Measurements from ENCODE around the gene TLE2. TPM values are rescaled to one million over a fixed set of nuclear protein-coding genes. Genes with fewer than 3 reads are reported as not detected.

Gene TLE2
- total RNA-seq, 1 experiment from 2014 or later: 3.0 TPM

DNA sequence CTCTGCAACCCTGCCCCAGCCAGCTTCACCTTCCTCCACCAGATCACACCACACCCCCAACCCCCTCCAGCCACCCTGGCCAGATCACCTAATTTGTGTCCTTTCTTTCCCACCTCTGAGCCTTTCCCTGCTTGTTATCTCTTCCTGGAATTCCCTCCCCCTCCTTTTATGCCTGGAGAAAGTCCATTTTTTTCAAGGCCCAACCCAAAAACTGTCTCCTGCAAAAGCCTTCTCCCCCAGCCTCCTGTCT, 5.3 kb upstream of the TLE2 start:
- H3K4me1 Mint-ChIP-seq (ENCODE audit: insufficient read depth, unreplicated experiment): peaks cover 28% of the 10 kb centered on the region
- CTCF ChIA-PET: interaction anchor here (1.1 kb wide), 1 partner anchor 78 kb away, joined by 4 read pairs; no protein-coding TSS in a partner anchor

GRCh38 chr19:3033595-3034405, 4.7 kb upstream of the TLE2 start:
- no TSS peak for BruUV-seq (replicated peaks)
- peaks cover 28% of the 10 kb centered on the region for H3K4me1 Mint-ChIP-seq (ENCODE audit: insufficient read depth, unreplicated experiment)
- peak overlapping the region; percentile 84 for H3K4me3 Mint-ChIP-seq (ENCODE audit: unreplicated experiment)
- H3K27ac Mint-ChIP-seq (ENCODE audit: low read depth, unreplicated experiment): no peak overlapping the region
- H3K9me3 Mint-ChIP-seq (ENCODE audit: unreplicated experiment): no peaks in the 10 kb centered on the region
- no peaks in the 10 kb centered on the region for H3K36me3 Mint-ChIP-seq (ENCODE audit: insufficient read depth, unreplicated experiment)
- ChIA-PET CTCF (interaction anchor here (1.1 kb wide), 1 partner anchor 78 kb away, joined by 4 read pairs; no protein-coding TSS in a partner anchor), POLR2A (no interaction called here)
- no peaks in the 10 kb centered on the region for H3K27me3 Mint-ChIP-seq (ENCODE audit: insufficient read depth, unreplicated experiment)
- TF ChIP-seq CTCF (IDR thresholded peaks at IDR 0.05; ENCODE audit: unreplicated experiment): no peak
- DNase-seq (ENCODE audit: unreplicated experiment): no peak
- intact Hi-C loops (cut with micrococcal nuclease): loop anchor here (10.0 kb wide), 1 partner anchor 59 kb away; the partner anchor contains the start of gene TLE6

More for the DNA sequence above, 5.3 kb upstream of the TLE2 start:
- no peaks in the 10 kb centered on the region for H3K9me3 Mint-ChIP-seq (ENCODE audit: unreplicated experiment)
- no peak for TF ChIP-seq CTCF (IDR thresholded peaks at IDR 0.05; ENCODE audit: unreplicated experiment)
- no peaks in the 10 kb centered on the region for H3K27me3 Mint-ChIP-seq (ENCODE audit: insufficient read depth, unreplicated experiment)
- no peak overlapping the region for H3K27ac Mint-ChIP-seq (ENCODE audit: low read depth, unreplicated experiment)
- no peak for DNase-seq (ENCODE audit: unreplicated experiment)
- H3K4me3 Mint-ChIP-seq (ENCODE audit: unreplicated experiment): peak overlapping the region; percentile 84
- POLR2A ChIA-PET: no interaction called here
- H3K36me3 Mint-ChIP-seq (ENCODE audit: insufficient read depth, unreplicated experiment): no peaks in the 10 kb centered on the region
- intact Hi-C loops (cut with micrococcal nuclease): loop anchor here (10.0 kb wide), 1 partner anchor 60 kb away; the partner anchor contains the start of gene TLE6
- BruUV-seq (replicated peaks): no TSS peak

GRCh38 chr19:3031607-3031867, 2.5 kb upstream of the TLE2 start:
- DNase-seq (ENCODE audit: unreplicated experiment): no peak
- H3K9me3 Mint-ChIP-seq (ENCODE audit: unreplicated experiment): no peaks in the 10 kb centered on the region
- no peak overlapping the region for H3K4me3 Mint-ChIP-seq (ENCODE audit: unreplicated experiment)
- CTCF ChIA-PET: interaction anchor here (0.7 kb wide), 1 partner anchor 40 kb away, joined by 3 read pairs; no protein-coding TSS in a partner anchor
- H3K27ac Mint-ChIP-seq (ENCODE audit: low read depth, unreplicated experiment): no peak overlapping the region
- BruUV-seq (replicated peaks): no TSS peak
- TF ChIP-seq CTCF (IDR thresholded peaks at IDR 0.05; ENCODE audit: unreplicated experiment): no peak
- POLR2A ChIA-PET: interaction anchor here (0.6 to 0.8 kb wide), 2 partner anchors 25 to 29 kb away, joined by 3 read pairs; no protein-coding TSS in a partner anchor
- peaks cover 23% of the 10 kb centered on the region for H3K4me1 Mint-ChIP-seq (ENCODE audit: insufficient read depth, unreplicated experiment)
- no peaks in the 10 kb centered on the region for H3K27me3 Mint-ChIP-seq (ENCODE audit: insufficient read depth, unreplicated experiment)
- no peaks in the 10 kb centered on the region for H3K36me3 Mint-ChIP-seq (ENCODE audit: insufficient read depth, unreplicated experiment)
- intact Hi-C loops (cut with micrococcal nuclease): loop anchor here (10.0 kb wide), 1 partner anchor 57 kb away; the partner anchor contains the start of gene TLE6

DNA sequence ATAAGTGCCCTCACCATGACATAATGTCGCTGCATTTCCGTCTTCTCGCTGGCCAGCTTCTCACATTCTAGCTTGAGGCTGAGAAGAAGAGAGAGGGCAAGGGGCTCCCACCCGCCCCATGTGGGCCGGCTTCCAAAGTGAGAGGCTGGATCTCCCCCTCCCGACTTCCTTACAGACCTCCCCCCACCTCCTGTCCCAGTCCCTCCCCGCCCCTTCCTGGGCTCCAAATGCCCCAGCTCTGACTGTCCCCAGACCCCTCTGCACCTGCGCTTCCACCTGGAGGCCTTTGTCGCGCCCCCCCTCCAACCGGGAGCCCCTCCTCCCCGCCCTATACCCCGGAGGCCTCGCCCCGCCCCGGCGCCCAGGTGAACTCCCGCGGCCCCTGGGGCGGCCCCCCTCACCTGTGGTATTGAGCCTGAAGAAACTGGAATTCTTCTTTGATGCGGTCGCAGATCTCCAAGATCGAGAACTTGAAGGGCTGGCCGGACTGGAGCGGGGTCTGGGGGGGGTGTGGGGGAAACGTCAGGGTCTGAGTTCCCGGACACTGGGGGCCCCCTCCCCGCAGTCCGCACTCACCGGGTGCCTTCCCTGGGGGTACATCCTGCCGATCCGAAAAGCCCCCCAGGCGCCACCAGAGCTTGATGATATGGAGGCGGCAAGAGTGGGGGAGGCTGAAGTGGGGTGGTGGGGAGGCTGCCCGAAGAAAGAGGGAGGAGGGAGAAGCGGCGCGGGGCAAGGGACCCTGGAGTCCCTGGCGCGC, 595 bp downstream of the TLE2 start:
- CTCF ChIA-PET: interaction anchor here (0.8 kb wide), 1 partner anchor 29 kb away, joined by 7 read pairs; no protein-coding TSS in a partner anchor
- intact Hi-C loops (cut with micrococcal nuclease): no loop called here
- H3K27ac Mint-ChIP-seq (ENCODE audit: low read depth, unreplicated experiment): no peak overlapping the region
- no TSS peak for BruUV-seq (replicated peaks)
- H3K4me3 Mint-ChIP-seq (ENCODE audit: unreplicated experiment): peak overlapping the region; percentile 67
- no peaks in the 10 kb centered on the region for H3K27me3 Mint-ChIP-seq (ENCODE audit: insufficient read depth, unreplicated experiment)
- H3K36me3 Mint-ChIP-seq (ENCODE audit: insufficient read depth, unreplicated experiment): no peaks in the 10 kb centered on the region
- DNase-seq (ENCODE audit: unreplicated experiment): no peak
- POLR2A ChIA-PET: no interaction called here
- TF ChIP-seq CTCF (IDR thresholded peaks at IDR 0.05; ENCODE audit: unreplicated experiment): no peak
- no peaks in the 10 kb centered on the region for H3K9me3 Mint-ChIP-seq (ENCODE audit: unreplicated experiment)
- no peaks in the 10 kb centered on the region for H3K4me1 Mint-ChIP-seq (ENCODE audit: insufficient read depth, unreplicated experiment)

Data from MCF 10A (cell line).